GM19351 (cell line): ENCODE measurements around the gene OR6C75.
"Not testable (repeated sequence)": the region's sequence is repeated elsewhere in the genome, so short reads cannot be mapped to it uniquely, and the experiment has no call there.

Source experiments
- ATAC-seq: cut with Tn5 transposase; IDR thresholded peaks from one replicate; pipeline ENCODE4 v1.9.1; 2021; ENCODE audit warnings: mild to moderate bottlenecking, moderate library complexity; ENCODE audit not compliant: unreplicated experiment

The OR6C75 gene

GRCh38 chr12:55362675-55363074 lies at the start of gene OR6C75:
OR6C75 (plus strand) TSS chr12:55362975; CDS start chr12:55365111, 2,136 bp downstream.
- ATAC-seq = no peak

- no peak for ATAC-seq
Observed at GRCh38 chr12:55314043-55314442, 48.7 kb upstream of the OR6C75 start, which contains the start of gene OR6C1. OR6C1 (plus strand) TSS chr12:55314343; CDS start chr12:55320600, 6,257 bp downstream.

GRCh38 chr12:55320201-55320600 lies 42.6 kb upstream of the OR6C75 start:
- ATAC-seq = no peak

GRCh38 chr12:55325801-55326200 lies 37.0 kb upstream of the OR6C75 start:
- not testable (repeated sequence) for ATAC-seq

- ATAC-seq = no peak
Observed at GRCh38 chr12:55330446-55330845, 32.3 kb upstream of the OR6C75 start, which contains the start of gene OR6C3. OR6C3 (plus strand) TSS chr12:55330746; CDS start chr12:55331701, 955 bp downstream.

- no peak for ATAC-seq
Observed at GRCh38 chr12:55336002-55336401, 26.8 kb upstream of the OR6C75 start.

GRCh38 chr12:55355338-55355737 lies 7.4 kb upstream of the OR6C75 start:
- ATAC-seq = not testable (repeated sequence)

GRCh38 chr12:55365086-55365485 lies 2.3 kb downstream of the OR6C75 start:
- ATAC-seq = no peak

- no peak for ATAC-seq
Observed at GRCh38 chr12:55372521-55372920, 9.7 kb downstream of the OR6C75 start.

- ATAC-seq = no peak
Observed at GRCh38 chr12:55385891-55386290, 23.1 kb downstream of the OR6C75 start.

- no peak for ATAC-seq
Observed at GRCh38 chr12:55392032-55392795, 29.4 kb downstream of the OR6C75 start.

GRCh38 chr12:55396326-55396725 lies 33.6 kb downstream of the OR6C75 start:
- ATAC-seq = no peak

GRCh38 chr12:55400229-55400628 lies 37.5 kb downstream of the OR6C75 start, which contains the start of gene OR6C65:
OR6C65 (plus strand) TSS chr12:55400529; CDS start chr12:55400529, 0 bp downstream.
- no peak for ATAC-seq

GRCh38 chr12:55407866-55408265 lies 45.1 kb downstream of the OR6C75 start:
- ATAC-seq = no peak

- ATAC-seq = not testable (repeated sequence)
Observed at GRCh38 chr12:55409133-55409532, 46.4 kb downstream of the OR6C75 start.

GRCh38 chr12:55412138-55412537 lies 49.4 kb downstream of the OR6C75 start:
- not testable (repeated sequence) for ATAC-seq

- not testable (repeated sequence) for ATAC-seq
Observed at GRCh38 chr12:55413498-55414388, 51.0 kb downstream of the OR6C75 start.

- not testable (repeated sequence) for ATAC-seq
Observed at GRCh38 chr12:55414396-55414823, 51.6 kb downstream of the OR6C75 start.

GRCh38 chr12:55414889-55415288 lies 52.1 kb downstream of the OR6C75 start:
- ATAC-seq = not testable (repeated sequence)

GRCh38 chr12:55416961-55417360 lies 54.2 kb downstream of the OR6C75 start:
- ATAC-seq = no peak
